Brain microvascular endothelial cell (primary cell): ENCODE measurements around the gene SERPINA12.
A peak's percentile ranks its signal among the peaks of the same experiment; 100 is the strongest.

Experiments
- DNase-seq: peaks from one replicate; pipeline ENCODE4 v3.0.0-alpha.2; 2020
- H3K27ac ChIP-seq: fragments of 250-450 bp; sonication (Bioruptor Pico); 2 replicates; pipeline ENCODE4 v1.5.1; 2020; ENCODE audit warnings: mild to moderate bottlenecking, moderate library complexity
- H3K27me3 ChIP-seq: fragments of 250-450 bp; sonication (Bioruptor Pico); replicated peaks from 2 replicates; pipeline ENCODE4 v1.5.1; 2020; ENCODE audit warnings: mild to moderate bottlenecking
- H3K36me3 ChIP-seq: fragments of 250-450 bp; sonication (Bioruptor Pico); replicated peaks from 2 replicates; pipeline ENCODE4 v1.5.1; 2020; ENCODE audit warnings: mild to moderate bottlenecking
- H3K4me3 ChIP-seq: 2 replicates; pipeline ENCODE4 v1.5.1; 2011; ENCODE audit warnings: low read depth, mild to moderate bottlenecking, control low read depth, low read length, moderate library complexity
- in situ Hi-C: cut with HindIII; loops from 2 replicates; pipeline ENCODE4 v1.10.0; 2017; ENCODE audit warnings: low sequenced_read_pairs, low pct_ligation_motif_present
- TF ChIP-seq, protein P1 (sequence below): IDR thresholded peaks from 2 replicates; pipeline ENCODE4 v1.5.1; 2011; ENCODE audit warnings: low read depth, mild to moderate bottlenecking, moderate library complexity, low read length, control low read depth, inconsistent platforms; ENCODE audit errors: missing control alignments

SERPINA12 gene

GRCh38 chr14:94446126-94446525 lies 63.1 kb downstream of the SERPINA12 start:
- in situ Hi-C loops = no loop called here
- Histone ChIP-seq H3K36me3 (no peaks in the 10 kb centered on the region), H3K27me3 (no peaks in the 10 kb centered on the region), H3K27ac (no peak overlapping the region), H3K4me3 (no peak overlapping the region)
- TF ChIP-seq, protein P1, sequence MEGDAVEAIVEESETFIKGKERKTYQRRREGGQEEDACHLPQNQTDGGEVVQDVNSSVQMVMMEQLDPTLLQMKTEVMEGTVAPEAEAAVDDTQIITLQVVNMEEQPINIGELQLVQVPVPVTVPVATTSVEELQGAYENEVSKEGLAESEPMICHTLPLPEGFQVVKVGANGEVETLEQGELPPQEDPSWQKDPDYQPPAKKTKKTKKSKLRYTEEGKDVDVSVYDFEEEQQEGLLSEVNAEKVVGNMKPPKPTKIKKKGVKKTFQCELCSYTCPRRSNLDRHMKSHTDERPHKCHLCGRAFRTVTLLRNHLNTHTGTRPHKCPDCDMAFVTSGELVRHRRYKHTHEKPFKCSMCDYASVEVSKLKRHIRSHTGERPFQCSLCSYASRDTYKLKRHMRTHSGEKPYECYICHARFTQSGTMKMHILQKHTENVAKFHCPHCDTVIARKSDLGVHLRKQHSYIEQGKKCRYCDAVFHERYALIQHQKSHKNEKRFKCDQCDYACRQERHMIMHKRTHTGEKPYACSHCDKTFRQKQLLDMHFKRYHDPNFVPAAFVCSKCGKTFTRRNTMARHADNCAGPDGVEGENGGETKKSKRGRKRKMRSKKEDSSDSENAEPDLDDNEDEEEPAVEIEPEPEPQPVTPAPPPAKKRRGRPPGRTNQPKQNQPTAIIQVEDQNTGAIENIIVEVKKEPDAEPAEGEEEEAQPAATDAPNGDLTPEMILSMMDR = no peak
- no peak for DNase-seq

DNA sequence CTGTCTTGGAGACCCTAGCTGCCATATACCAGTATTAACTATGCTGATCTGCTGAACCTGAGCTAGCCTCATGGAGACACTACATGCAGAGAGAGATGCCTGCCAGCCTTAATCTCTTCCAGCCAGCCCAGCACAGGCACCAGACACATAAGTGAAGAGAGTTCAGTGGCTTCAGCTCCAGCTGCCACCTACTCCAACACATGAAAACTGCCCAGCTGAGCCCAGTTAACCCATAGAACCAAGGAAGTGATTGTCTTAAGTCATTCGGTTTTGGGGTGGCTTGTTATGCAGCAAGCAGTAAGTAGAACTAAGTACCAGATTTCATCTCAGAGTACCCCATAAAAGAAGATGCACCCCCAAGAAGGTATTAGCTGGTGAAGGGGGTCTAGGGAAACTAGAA lies 64.3 kb downstream of the SERPINA12 start:
- in situ Hi-C loops = no loop called here
- DNase-seq = no peak
- H3K27me3 ChIP-seq = no peaks in the 10 kb centered on the region
- H3K36me3 ChIP-seq = no peaks in the 10 kb centered on the region
- TF ChIP-seq, protein P1 = no peak
- H3K4me3 ChIP-seq = no peak overlapping the region
- H3K27ac ChIP-seq = no peak overlapping the region

- in situ Hi-C loops = no loop called here
Measured at GRCh38 chr14:94441531-94442205, 67.6 kb downstream of the SERPINA12 start.

GRCh38 chr14:94441130-94441529 lies 68.1 kb downstream of the SERPINA12 start:
- in situ Hi-C loops = no loop called here
- H3K27me3 ChIP-seq = no peaks in the 10 kb centered on the region
- H3K4me3 ChIP-seq = no peak overlapping the region
- DNase-seq = no peak
- H3K27ac ChIP-seq = no peak overlapping the region
- TF ChIP-seq, protein P1 = no peak
- H3K36me3 ChIP-seq = no peaks in the 10 kb centered on the region

More at GRCh38 chr14:94441531-94442205, 67.6 kb downstream of the SERPINA12 start:
- no peak for DNase-seq
- Histone ChIP-seq H3K27ac (no peak overlapping the region), H3K4me3 (no peak overlapping the region), H3K27me3 (no peaks in the 10 kb centered on the region), H3K36me3 (no peaks in the 10 kb centered on the region)
- TF ChIP-seq, protein P1 = no peak

GRCh38 chr14:94439453-94440057 lies 69.7 kb downstream of the SERPINA12 start:
- TF ChIP-seq, protein P1 = peak; percentile 33
- no peak for DNase-seq
- Histone ChIP-seq H3K27me3 (no peaks in the 10 kb centered on the region), H3K4me3 (no peak overlapping the region), H3K27ac (no peak overlapping the region), H3K36me3 (no peaks in the 10 kb centered on the region)
- in situ Hi-C loops = no loop called here
